ENCODE measurements around the gene SPIB. TPM values are rescaled to one million over a fixed set of nuclear protein-coding genes. Genes with fewer than 3 reads are reported as not detected.

Gene SPIB
- total RNA-seq, 1 experiment from 2014 or later = 1.3 TPM

DNA sequence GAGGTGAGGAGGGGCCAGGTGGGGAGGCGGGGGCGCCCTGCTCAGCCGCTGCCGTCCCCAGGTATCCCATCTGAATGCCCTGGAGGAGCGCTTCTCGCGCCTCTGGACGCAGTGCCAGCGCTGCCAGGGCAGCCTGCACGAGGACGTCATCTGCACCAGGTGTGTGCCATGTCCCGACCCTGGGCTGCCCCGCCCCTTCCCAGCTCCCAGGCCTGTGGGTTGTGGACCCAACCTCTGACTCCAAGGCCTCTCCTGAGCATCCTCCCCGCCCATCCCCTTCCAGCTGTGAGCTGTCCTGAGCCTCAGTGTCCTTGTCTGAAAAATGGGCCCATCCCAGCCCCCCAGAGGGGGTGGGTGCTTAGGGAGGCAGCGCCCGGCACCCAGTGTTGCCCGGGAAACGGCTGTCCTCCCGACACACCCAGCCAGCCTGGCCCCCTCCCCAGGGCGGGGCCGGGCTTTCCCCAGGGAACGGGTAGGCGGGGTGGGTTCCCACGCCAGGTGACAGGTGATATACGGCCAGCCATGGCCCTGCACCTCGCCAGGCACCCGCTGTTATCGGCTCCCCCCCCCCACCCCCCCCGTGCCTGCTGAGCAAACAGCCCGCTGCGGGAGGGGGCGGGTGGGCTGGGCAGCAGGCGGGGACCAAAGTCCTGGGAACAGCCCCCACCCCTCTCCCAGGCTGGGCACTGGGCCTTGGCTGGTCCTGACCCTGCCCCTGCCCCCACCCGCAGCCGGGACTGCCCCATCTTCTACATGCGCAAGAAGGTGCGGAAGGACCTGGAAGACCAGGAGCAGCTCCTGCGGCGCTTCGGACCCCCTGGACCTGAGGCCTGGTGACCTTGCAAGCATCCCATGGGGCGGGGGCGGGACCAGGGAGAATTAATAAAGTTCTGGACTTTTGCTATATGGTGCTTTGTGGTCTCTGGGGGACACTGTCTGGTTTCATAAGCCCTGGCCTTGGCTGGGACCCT is 1.3 kb upstream of the SPIB start:
- Mint-ChIP-seq H3K36me3 (ENCODE audit: insufficient read depth, unreplicated experiment) (peaks cover 8% of the 10 kb centered on the region), H3K4me3 (ENCODE audit: low read depth, unreplicated experiment) (no peak overlapping the region), H3K27me3 (ENCODE audit: unreplicated experiment) (peaks cover 14% of the 10 kb centered on the region), H3K4me1 (ENCODE audit: low read depth, unreplicated experiment) (no peaks in the 10 kb centered on the region), H3K9me3 (ENCODE audit: low read depth, unreplicated experiment) (no peaks in the 10 kb centered on the region), H3K27ac (ENCODE audit: unreplicated experiment) (no peak overlapping the region)
- TF ChIP-seq, protein P1, sequence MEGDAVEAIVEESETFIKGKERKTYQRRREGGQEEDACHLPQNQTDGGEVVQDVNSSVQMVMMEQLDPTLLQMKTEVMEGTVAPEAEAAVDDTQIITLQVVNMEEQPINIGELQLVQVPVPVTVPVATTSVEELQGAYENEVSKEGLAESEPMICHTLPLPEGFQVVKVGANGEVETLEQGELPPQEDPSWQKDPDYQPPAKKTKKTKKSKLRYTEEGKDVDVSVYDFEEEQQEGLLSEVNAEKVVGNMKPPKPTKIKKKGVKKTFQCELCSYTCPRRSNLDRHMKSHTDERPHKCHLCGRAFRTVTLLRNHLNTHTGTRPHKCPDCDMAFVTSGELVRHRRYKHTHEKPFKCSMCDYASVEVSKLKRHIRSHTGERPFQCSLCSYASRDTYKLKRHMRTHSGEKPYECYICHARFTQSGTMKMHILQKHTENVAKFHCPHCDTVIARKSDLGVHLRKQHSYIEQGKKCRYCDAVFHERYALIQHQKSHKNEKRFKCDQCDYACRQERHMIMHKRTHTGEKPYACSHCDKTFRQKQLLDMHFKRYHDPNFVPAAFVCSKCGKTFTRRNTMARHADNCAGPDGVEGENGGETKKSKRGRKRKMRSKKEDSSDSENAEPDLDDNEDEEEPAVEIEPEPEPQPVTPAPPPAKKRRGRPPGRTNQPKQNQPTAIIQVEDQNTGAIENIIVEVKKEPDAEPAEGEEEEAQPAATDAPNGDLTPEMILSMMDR (IDR thresholded peaks at IDR 0.05; ENCODE audit: unreplicated experiment) = no peak
- no peak for DNase-seq
- BruUV-seq (replicated peaks) = no TSS peak
- intact Hi-C loops (cut with micrococcal nuclease; ENCODE audit: unreplicated experiment) = no loop called here
- CTCF ChIA-PET = no interaction called here

DNA sequence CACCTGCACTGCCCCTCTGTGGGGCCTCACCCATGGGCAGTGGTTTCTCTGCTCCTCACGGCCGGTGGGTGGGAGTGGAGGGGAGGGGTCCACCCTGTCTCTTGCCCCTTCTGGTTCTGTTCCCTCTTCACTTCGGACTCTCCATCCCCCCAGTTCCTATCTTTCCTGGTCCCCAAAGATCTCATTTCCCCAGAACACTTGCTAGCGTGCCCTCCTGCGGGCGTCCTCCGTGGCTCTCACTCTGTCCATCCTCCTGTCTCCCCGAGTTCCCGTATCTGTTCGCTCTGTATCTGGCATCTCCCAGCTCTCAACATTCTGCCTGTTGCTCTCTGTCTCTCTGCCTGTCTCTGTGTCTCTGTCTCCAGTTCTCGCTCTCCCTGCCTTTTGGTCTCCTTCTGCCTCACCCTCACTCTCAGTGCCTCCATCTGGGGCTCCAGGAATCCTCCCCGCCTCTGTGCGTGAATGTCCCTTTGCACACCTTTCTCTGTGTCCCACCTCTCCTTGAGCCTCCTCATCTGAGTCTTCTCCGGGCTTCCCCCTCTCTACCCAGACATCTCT is 363 bp downstream of the SPIB start:
- Mint-ChIP-seq H3K27ac (ENCODE audit: unreplicated experiment) (no peak overlapping the region), H3K27me3 (ENCODE audit: unreplicated experiment) (peaks cover 14% of the 10 kb centered on the region), H3K4me1 (ENCODE audit: low read depth, unreplicated experiment) (no peaks in the 10 kb centered on the region), H3K9me3 (ENCODE audit: low read depth, unreplicated experiment) (no peaks in the 10 kb centered on the region), H3K36me3 (ENCODE audit: insufficient read depth, unreplicated experiment) (no peaks in the 10 kb centered on the region), H3K4me3 (ENCODE audit: low read depth, unreplicated experiment) (no peak overlapping the region)
- intact Hi-C loops (cut with micrococcal nuclease; ENCODE audit: unreplicated experiment) = no loop called here
- TF ChIP-seq, protein P1 (IDR thresholded peaks at IDR 0.05; ENCODE audit: unreplicated experiment) = no peak
- no TSS peak for BruUV-seq (replicated peaks)
- no peak for DNase-seq
- CTCF ChIA-PET = interaction anchor here (1.0 kb wide), 1 partner anchor 10 kb away, joined by 3 read pairs; no protein-coding TSS in a partner anchor

DNA sequence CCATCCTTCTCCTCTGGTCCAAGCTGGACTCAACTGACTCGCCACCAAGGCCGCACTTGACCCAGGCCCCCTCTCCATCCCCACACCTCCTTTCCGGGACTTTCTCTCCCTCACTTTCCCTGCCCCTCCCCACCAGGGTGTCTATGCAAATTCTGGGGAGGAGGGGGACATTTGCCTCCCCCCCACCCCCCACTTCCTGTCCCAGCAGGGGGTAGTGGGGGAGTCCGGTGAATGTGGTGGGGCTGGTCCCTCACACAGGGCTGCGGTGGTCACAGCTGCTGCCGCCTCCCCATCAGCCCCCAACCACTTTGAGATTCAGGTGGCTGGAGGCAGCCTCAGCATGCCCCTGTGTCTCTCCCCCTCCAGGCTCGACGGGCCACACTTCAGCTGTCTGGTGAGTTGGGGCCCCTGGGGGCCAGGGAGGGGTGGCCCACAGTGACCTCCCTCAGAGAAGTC is 870 bp downstream of the SPIB start:
- H3K4me3 Mint-ChIP-seq (ENCODE audit: low read depth, unreplicated experiment) = no peak overlapping the region
- H3K27ac Mint-ChIP-seq (ENCODE audit: unreplicated experiment) = no peak overlapping the region
- peaks cover 14% of the 10 kb centered on the region for H3K27me3 Mint-ChIP-seq (ENCODE audit: unreplicated experiment)
- BruUV-seq (replicated peaks) = no TSS peak
- DNase-seq = no peak
- no peaks in the 10 kb centered on the region for H3K36me3 Mint-ChIP-seq (ENCODE audit: insufficient read depth, unreplicated experiment)
- intact Hi-C loops (cut with micrococcal nuclease; ENCODE audit: unreplicated experiment) = no loop called here
- TF ChIP-seq, protein P1 (IDR thresholded peaks at IDR 0.05; ENCODE audit: unreplicated experiment) = no peak
- CTCF ChIA-PET = interaction anchor here (0.6 kb wide), 1 partner anchor 174 kb away, joined by 4 read pairs; no protein-coding TSS in a partner anchor
- no peaks in the 10 kb centered on the region for H3K9me3 Mint-ChIP-seq (ENCODE audit: low read depth, unreplicated experiment)
- no peaks in the 10 kb centered on the region for H3K4me1 Mint-ChIP-seq (ENCODE audit: low read depth, unreplicated experiment)

DNA sequence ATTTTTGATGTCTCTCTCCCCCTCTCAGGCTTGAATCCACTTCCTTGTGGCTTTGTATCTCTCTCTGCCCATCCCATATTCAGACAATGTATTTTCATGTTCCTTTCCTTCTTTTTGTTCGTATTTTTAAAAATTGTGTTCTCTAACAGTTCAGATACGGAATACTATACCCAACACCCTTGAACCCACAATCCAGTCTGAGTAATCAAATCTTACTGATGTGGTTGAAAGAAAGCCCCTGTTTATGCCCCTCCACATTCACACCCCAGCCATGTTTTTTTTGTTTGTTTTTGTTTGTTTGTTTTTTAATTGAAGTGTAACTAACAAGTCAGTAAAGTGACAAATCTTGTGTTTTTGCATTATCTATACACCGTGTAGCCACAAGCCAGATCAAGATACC is 1.4 kb downstream of the SPIB start:
- no peak overlapping the region for H3K4me3 Mint-ChIP-seq (ENCODE audit: low read depth, unreplicated experiment)
- BruUV-seq (replicated peaks) = no TSS peak
- DNase-seq = no peak
- no peaks in the 10 kb centered on the region for H3K36me3 Mint-ChIP-seq (ENCODE audit: insufficient read depth, unreplicated experiment)
- H3K27me3 Mint-ChIP-seq (ENCODE audit: unreplicated experiment) = peaks cover 14% of the 10 kb centered on the region
- CTCF ChIA-PET = interaction anchor here (0.6 kb wide), 1 partner anchor 174 kb away, joined by 4 read pairs; no protein-coding TSS in a partner anchor
- intact Hi-C loops (cut with micrococcal nuclease; ENCODE audit: unreplicated experiment) = no loop called here
- TF ChIP-seq, protein P1 (IDR thresholded peaks at IDR 0.05; ENCODE audit: unreplicated experiment) = no peak
- no peak overlapping the region for H3K27ac Mint-ChIP-seq (ENCODE audit: unreplicated experiment)
- H3K9me3 Mint-ChIP-seq (ENCODE audit: low read depth, unreplicated experiment) = no peaks in the 10 kb centered on the region
- H3K4me1 Mint-ChIP-seq (ENCODE audit: low read depth, unreplicated experiment) = no peaks in the 10 kb centered on the region

Measured in Calu3 (cell line).